ENCODE measurements around the gene CTAGE9.

DNA sequence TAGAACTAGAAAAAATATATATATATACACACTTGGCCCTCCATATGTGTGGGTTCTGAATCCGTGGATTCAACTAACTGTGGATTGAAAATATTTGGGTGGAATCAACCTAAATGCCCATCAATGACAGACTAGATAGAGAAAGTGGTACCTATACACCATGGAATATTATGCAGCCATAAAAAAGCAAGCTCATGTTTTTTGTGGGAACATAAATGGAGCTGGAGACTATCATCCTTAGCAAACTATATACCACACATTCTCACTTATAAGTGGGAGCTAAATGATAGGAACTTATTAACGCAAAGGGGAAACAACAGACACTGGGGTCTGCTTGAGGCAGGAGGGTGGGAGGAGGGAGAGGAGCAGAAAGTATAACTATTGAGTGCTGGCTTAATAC is 37.6 kb downstream of the CTAGE9 start:
- TF ChIP-seq, protein P1, sequence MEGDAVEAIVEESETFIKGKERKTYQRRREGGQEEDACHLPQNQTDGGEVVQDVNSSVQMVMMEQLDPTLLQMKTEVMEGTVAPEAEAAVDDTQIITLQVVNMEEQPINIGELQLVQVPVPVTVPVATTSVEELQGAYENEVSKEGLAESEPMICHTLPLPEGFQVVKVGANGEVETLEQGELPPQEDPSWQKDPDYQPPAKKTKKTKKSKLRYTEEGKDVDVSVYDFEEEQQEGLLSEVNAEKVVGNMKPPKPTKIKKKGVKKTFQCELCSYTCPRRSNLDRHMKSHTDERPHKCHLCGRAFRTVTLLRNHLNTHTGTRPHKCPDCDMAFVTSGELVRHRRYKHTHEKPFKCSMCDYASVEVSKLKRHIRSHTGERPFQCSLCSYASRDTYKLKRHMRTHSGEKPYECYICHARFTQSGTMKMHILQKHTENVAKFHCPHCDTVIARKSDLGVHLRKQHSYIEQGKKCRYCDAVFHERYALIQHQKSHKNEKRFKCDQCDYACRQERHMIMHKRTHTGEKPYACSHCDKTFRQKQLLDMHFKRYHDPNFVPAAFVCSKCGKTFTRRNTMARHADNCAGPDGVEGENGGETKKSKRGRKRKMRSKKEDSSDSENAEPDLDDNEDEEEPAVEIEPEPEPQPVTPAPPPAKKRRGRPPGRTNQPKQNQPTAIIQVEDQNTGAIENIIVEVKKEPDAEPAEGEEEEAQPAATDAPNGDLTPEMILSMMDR (IDR thresholded peaks at IDR 0.05; ENCODE audit: insufficient read depth, low read length, poor library complexity, severe bottlenecking): no peak
- TF ChIP-seq EZH2phosphoT487 (conservative IDR thresholded peaks at IDR 0.05; ENCODE audit: low read length): no peak
